SK-N-SH treated with all-trans-retinoic acid at 6 μM for 48 hours (cell line): ENCODE measurements around the gene LURAP1L.

ENCODE experiments used
- BACH2 ChIP-seq: fragments of 250-450 bp; sonication (Bioruptor Pico); IDR thresholded peaks from 2 replicates; pipeline ENCODE4 v1.9.0; 2021; ENCODE audit warnings: mild to moderate bottlenecking, borderline replicate concordance
- SNAI2 ChIP-seq: fragments of 250-450 bp; sonication (Bioruptor Pico); IDR thresholded peaks from 2 replicates; pipeline ENCODE4 v1.5.0; 2020; ENCODE audit warnings: mild to moderate bottlenecking, moderate library complexity
- ZFP3 ChIP-seq: fragments of 250-450 bp; sonication (Bioruptor Pico); IDR thresholded peaks from 2 replicates; pipeline ENCODE4 v1.5.0; 2020; ENCODE audit warnings: mild to moderate bottlenecking, moderate library complexity
- ZNF565 ChIP-seq: fragments of 450-650 bp; formaldehyde crosslinking; conservative IDR thresholded peaks from 2 replicates; pipeline ENCODE4 v1.5.0; 2020; ENCODE audit warnings: low read depth, mild to moderate bottlenecking, moderate library complexity
- ZNF70 ChIP-seq: fragments of 450-650 bp; formaldehyde crosslinking; IDR thresholded peaks from 2 replicates; pipeline ENCODE4 v1.5.0; 2020; ENCODE audit warnings: mild to moderate bottlenecking, moderate library complexity
- ZNF8 ChIP-seq: fragments of 450-650 bp; formaldehyde crosslinking; IDR thresholded peaks from 2 replicates; pipeline ENCODE4 v1.5.0; 2020; ENCODE audit warnings: mild to moderate bottlenecking, moderate library complexity
- TF ChIP-seq, protein P1 (sequence below): fragments of 250-450 bp; sonication (Bioruptor Pico); IDR thresholded peaks from 2 replicates; pipeline ENCODE4 v1.5.1; 2021; ENCODE audit warnings: mild to moderate bottlenecking, moderate library complexity

DNA sequence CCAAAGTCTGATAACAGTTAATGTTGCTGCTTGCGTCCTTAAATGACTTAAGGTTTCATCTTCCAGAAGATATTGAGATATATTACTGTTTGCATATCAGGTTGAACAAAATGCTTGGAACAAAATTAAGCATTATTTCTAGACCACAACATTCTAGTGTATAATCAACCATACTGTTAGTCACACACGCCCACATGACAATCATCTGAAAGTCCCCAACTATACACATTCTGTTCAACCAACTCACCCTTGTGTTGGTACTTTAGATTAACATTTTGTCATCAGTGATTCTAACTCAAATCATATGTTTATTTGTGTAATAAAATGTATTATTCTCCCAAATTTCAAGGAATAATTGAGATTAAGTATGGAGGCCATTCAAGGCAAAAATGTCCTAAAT is 47.3 kb downstream of the LURAP1L start:
- TF ChIP-seq ZNF8 (CRISPR knock-in tag) (no peak), ZNF70 (CRISPR knock-in tag) (no peak), SNAI2 (no peak), ZNF565 (CRISPR knock-in tag) (no peak), BACH2 (CRISPR knock-in tag) (no peak), ZFP3 (no peak)
- TF ChIP-seq, protein P1, sequence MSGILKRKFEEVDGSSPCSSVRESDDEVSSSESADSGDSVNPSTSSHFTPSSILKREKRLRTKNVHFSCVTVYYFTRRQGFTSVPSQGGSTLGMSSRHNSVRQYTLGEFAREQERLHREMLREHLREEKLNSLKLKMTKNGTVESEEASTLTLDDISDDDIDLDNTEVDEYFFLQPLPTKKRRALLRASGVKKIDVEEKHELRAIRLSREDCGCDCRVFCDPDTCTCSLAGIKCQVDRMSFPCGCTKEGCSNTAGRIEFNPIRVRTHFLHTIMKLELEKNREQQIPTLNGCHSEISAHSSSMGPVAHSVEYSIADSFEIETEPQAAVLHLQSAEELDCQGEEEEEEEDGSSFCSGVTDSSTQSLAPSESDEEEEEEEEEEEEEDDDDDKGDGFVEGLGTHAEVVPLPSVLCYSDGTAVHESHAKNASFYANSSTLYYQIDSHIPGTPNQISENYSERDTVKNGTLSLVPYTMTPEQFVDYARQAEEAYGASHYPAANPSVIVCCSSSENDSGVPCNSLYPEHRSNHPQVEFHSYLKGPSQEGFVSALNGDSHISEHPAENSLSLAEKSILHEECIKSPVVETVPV (CRISPR knock-in tag): no peak
